HepG2 (cell line): ENCODE measurements around the gene PSMB8. TPM values are rescaled to one million over a fixed set of nuclear protein-coding genes. Genes with fewer than 3 reads are reported as not detected.
A peak's percentile ranks its signal among the peaks of the same experiment; 100 is the strongest.

ENCODE experiments used
- BHLHE40 ChIP-seq: IDR thresholded peaks from 2 replicates; pipeline ENCODE4 v1.6.1; 2011; ENCODE audit warnings: low read length, improper control_type of control experiment
- CAMTA2 ChIP-seq: sonication (generic); formaldehyde crosslinking; IDR thresholded peaks from 2 replicates; pipeline ENCODE4 v1.4.0; 2020; ENCODE audit warnings: mild to moderate bottlenecking, missing genetic modification reagents, borderline replicate concordance
- FOXA1 ChIP-seq, 2 experiments: fragments of 450-650 bp in 1 of 2; sonication (generic) in 1 of 2; formaldehyde crosslinking in 1 of 2; IDR thresholded peaks; 2 replicates each; pipeline versions ENCODE4 v1.4.0 to v1.6.1; 2016 to 2020; ENCODE audit warnings: missing genetic modification reagents in 1 of 2
- KAT7 ChIP-seq: IDR thresholded peaks from 2 replicates; pipeline ENCODE4 v1.6.1; 2018; ENCODE audit warnings: borderline replicate concordance, missing compliant biosample characterization
- KLF13 ChIP-seq: sonication (generic); formaldehyde crosslinking; IDR thresholded peaks from 2 replicates; pipeline ENCODE4 v1.4.0; 2020; ENCODE audit warnings: mild to moderate bottlenecking, missing genetic modification reagents
- NAIF1 ChIP-seq: sonication (generic); formaldehyde crosslinking; IDR thresholded peaks from 2 replicates; pipeline ENCODE4 v1.5.0; 2020; ENCODE audit warnings: mild to moderate bottlenecking, missing genetic modification reagents, borderline replicate concordance
- NKX3-1 ChIP-seq: sonication (generic); formaldehyde crosslinking; IDR thresholded peaks from 2 replicates; pipeline ENCODE4 v1.5.0; 2020; ENCODE audit warnings: missing genetic modification reagents
- PRMT3 ChIP-seq: sonication (generic); formaldehyde crosslinking; IDR thresholded peaks from 2 replicates; pipeline ENCODE4 v1.8.1; 2022; ENCODE audit warnings: low read depth, mild to moderate bottlenecking, moderate library complexity, missing genetic modification reagents, borderline replicate concordance
- RAD21 ChIP-seq: fragments of 450-650 bp; formaldehyde crosslinking; IDR thresholded peaks from 2 replicates; pipeline ENCODE4 v1.5.0; 2020; ENCODE audit warnings: mild to moderate bottlenecking
- TBP ChIP-seq: sonication (generic); formaldehyde crosslinking; IDR thresholded peaks from 2 replicates; pipeline ENCODE4 v1.5.0; 2020; ENCODE audit warnings: missing genetic modification reagents
- TP53 ChIP-seq: sonication (generic); formaldehyde crosslinking; conservative IDR thresholded peaks from 2 replicates; pipeline ENCODE4 v1.4.0; 2020; ENCODE audit warnings: missing genetic modification reagents
- ZNF441 ChIP-seq: sonication (generic); formaldehyde crosslinking; IDR thresholded peaks from 2 replicates; pipeline ENCODE4 v1.7.0; 2021; ENCODE audit warnings: missing genetic modification reagents, borderline replicate concordance
- ZNF589 ChIP-seq: sonication (generic); formaldehyde crosslinking; conservative IDR thresholded peaks from 2 replicates; pipeline ENCODE4 v1.8.0; 2022; ENCODE audit warnings: mild to moderate bottlenecking, moderate library complexity, missing genetic modification reagents
- ZNF615 ChIP-seq: sonication (generic); formaldehyde crosslinking; IDR thresholded peaks from 2 replicates; pipeline ENCODE4 v1.5.0; 2020; ENCODE audit warnings: mild to moderate bottlenecking, missing genetic modification reagents, borderline replicate concordance
- ZNF746 ChIP-seq: sonication (generic); formaldehyde crosslinking; IDR thresholded peaks from 2 replicates; pipeline ENCODE4 v1.8.0; 2022; ENCODE audit warnings: mild to moderate bottlenecking, missing genetic modification reagents
- ZNF768 ChIP-seq: sonication (generic); formaldehyde crosslinking; IDR thresholded peaks from 2 replicates; pipeline ENCODE4 v1.4.0; 2020; ENCODE audit warnings: missing genetic modification reagents
- ZNF83 ChIP-seq: sonication (generic); formaldehyde crosslinking; IDR thresholded peaks from 2 replicates; pipeline ENCODE4 v1.4.0; 2020; ENCODE audit warnings: missing genetic modification reagents, mild to moderate bottlenecking, borderline replicate concordance
- ZNF879 ChIP-seq: sonication (generic); formaldehyde crosslinking; IDR thresholded peaks from 2 replicates; pipeline ENCODE4 v1.8.1; 2023; ENCODE audit warnings: missing genetic modification reagents
- polyA plus RNA-seq, 8 experiments: library from polyadenylated mRNA; depleted of rRNA in 3 of 8; stranded (reverse) in 7 of 8; unstranded in 1 of 8; fragments of >200 nt; fragmentation: Illumina TruSeq in 4 of 8; extraction: Trizol in 4 of 8; gene quantifications; 2 replicates each; pipeline versions ENCODE4 v1.2.1 to v1.2.3, GENCODE V29; 2011 to 2016; ENCODE audit warnings: low read depth in 4 of 8, missing spikeins in 1 of 8, mixed read lengths in 1 of 8; ENCODE audit not compliant: insufficient read depth in 1 of 8
- total RNA-seq, 5 experiments: library from RNA; depleted of rRNA; stranded (reverse); fragments of >200 nt; fragmentation: Illumina TruSeq; extraction: Trizol; gene quantifications; 2 replicates each; pipeline ENCODE4 v1.2.3, GENCODE V29; 2016; ENCODE audit warnings: low read depth in 1 of 5
- TF ChIP-seq, protein P1 (sequence below): sonication (generic); formaldehyde crosslinking; IDR thresholded peaks from 2 replicates; pipeline ENCODE4 v1.4.0; 2020; ENCODE audit warnings: mild to moderate bottlenecking, missing genetic modification reagents
- TF ChIP-seq, protein P2 (sequence below): sonication (generic); formaldehyde crosslinking; IDR thresholded peaks from 2 replicates; pipeline ENCODE4 v1.8.1; 2023; ENCODE audit warnings: missing genetic modification reagents, mild to moderate bottlenecking, borderline replicate concordance
- TF ChIP-seq, protein P3 (sequence below): sonication (generic); formaldehyde crosslinking; IDR thresholded peaks from 2 replicates; pipeline ENCODE4 v1.5.0; 2020; ENCODE audit warnings: mild to moderate bottlenecking, missing genetic modification reagents, borderline replicate concordance
- TF ChIP-seq, protein P4 (sequence below): sonication (generic); formaldehyde crosslinking; IDR thresholded peaks from 2 replicates; pipeline ENCODE4 v1.4.0; 2020; ENCODE audit warnings: missing genetic modification reagents
- TF ChIP-seq, protein P5 (sequence below): sonication (generic); formaldehyde crosslinking; IDR thresholded peaks from 2 replicates; pipeline ENCODE4 v1.4.0; 2020; ENCODE audit warnings: mild to moderate bottlenecking, missing genetic modification reagents

The PSMB8 gene
- total and polyA plus RNA-seq, 2 of the 13 experiments (the other 11 are each of a cell fraction or from before 2014, with no cell fraction given): 30.7 to 64.7 TPM

DNA sequence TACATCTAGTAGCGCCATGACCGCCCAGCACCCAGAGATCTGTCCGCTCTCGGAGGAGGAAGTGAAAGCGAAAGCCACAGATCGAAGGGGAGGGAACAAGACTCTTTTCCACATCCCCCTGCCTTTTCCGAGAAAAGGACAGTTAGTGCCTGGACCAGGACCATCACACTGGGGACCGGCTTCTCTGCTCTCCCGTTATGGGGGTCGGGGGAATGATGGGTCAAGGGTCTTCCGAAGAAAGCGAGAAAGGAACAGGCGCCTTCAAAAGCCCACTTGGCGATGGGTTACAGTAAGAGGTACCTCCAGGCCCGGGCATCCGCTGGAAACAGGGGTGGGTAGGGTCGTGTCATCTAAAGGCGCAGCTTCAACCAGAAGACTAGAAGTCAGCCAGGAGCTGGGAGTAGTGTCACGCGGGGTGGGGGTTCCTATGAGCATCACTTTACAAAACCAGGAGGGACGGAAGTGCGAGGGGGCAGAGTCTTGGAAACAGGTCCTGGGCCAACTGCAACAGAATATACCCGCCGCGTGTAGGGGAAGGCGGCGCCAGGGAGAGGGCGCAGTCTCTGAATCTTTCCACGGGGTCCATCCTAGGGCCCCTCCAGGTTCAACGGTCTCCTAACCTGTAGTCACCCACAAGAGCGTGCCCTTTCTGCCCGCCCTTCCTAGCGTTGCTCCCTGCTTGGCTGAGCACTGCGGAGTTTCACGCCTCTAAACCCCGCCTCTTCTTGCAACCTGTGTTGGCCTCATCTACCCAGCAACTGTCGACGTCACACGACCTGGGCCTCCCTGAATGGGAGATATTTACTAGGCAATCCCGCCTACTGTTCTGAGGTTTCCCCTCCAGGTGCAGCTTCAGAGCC is at the start of gene PSMB8 (continued):
- TF ChIP-seq ZNF441 (CRISPR knock-in tag) (no peak), ZNF589 (no peak), KLF13 (CRISPR knock-in tag) (no peak), PRMT3 (CRISPR knock-in tag) (no peak), NKX3-1 (CRISPR knock-in tag) (peak; percentile 64; the same call in 1 of the 2 replicates), CAMTA2 (0 out of 2 replicates have a peak, but pooled peaks have one; percentile 75), KAT7 (CRISPR knock-in tag) (no peak), TBP (CRISPR knock-in tag) (no peak), ZNF83 (CRISPR knock-in tag) (no peak), ZNF615 (CRISPR knock-in tag) (no peak), RAD21 (CRISPR knock-in tag) (no peak), FOXA1 (IDR thresholded peaks at IDR 0.05) (no peak), FOXA1 (CRISPR knock-in tag; IDR thresholded peaks at IDR 0.05) (no peak; the same call in 1 of the 2 replicates), ZNF768 (CRISPR knock-in tag) (no peak; the same call in 1 of the 2 replicates), TP53 (CRISPR knock-in tag) (peak; percentile 29; the same call in 1 of the 2 replicates), BHLHE40 (peak; percentile 69; the same call in 1 of the 2 replicates), ZNF746 (CRISPR knock-in tag) (peak; percentile 27; the same call in 1 of the 2 replicates), ZNF879 (CRISPR knock-in tag) (no peak), NAIF1 (CRISPR knock-in tag) (peak; percentile 33; the same call in 1 of the 2 replicates)
- TF ChIP-seq, protein P1, sequence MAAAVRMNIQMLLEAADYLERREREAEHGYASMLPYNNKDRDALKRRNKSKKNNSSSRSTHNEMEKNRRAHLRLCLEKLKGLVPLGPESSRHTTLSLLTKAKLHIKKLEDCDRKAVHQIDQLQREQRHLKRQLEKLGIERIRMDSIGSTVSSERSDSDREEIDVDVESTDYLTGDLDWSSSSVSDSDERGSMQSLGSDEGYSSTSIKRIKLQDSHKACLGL (CRISPR knock-in tag): peak; percentile 52; the same call in 1 of the 2 replicates
- TF ChIP-seq, protein P2, sequence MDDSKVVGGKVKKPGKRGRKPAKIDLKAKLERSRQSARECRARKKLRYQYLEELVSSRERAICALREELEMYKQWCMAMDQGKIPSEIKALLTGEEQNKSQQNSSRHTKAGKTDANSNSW (CRISPR knock-in tag): no peak
- TF ChIP-seq, protein P3, sequence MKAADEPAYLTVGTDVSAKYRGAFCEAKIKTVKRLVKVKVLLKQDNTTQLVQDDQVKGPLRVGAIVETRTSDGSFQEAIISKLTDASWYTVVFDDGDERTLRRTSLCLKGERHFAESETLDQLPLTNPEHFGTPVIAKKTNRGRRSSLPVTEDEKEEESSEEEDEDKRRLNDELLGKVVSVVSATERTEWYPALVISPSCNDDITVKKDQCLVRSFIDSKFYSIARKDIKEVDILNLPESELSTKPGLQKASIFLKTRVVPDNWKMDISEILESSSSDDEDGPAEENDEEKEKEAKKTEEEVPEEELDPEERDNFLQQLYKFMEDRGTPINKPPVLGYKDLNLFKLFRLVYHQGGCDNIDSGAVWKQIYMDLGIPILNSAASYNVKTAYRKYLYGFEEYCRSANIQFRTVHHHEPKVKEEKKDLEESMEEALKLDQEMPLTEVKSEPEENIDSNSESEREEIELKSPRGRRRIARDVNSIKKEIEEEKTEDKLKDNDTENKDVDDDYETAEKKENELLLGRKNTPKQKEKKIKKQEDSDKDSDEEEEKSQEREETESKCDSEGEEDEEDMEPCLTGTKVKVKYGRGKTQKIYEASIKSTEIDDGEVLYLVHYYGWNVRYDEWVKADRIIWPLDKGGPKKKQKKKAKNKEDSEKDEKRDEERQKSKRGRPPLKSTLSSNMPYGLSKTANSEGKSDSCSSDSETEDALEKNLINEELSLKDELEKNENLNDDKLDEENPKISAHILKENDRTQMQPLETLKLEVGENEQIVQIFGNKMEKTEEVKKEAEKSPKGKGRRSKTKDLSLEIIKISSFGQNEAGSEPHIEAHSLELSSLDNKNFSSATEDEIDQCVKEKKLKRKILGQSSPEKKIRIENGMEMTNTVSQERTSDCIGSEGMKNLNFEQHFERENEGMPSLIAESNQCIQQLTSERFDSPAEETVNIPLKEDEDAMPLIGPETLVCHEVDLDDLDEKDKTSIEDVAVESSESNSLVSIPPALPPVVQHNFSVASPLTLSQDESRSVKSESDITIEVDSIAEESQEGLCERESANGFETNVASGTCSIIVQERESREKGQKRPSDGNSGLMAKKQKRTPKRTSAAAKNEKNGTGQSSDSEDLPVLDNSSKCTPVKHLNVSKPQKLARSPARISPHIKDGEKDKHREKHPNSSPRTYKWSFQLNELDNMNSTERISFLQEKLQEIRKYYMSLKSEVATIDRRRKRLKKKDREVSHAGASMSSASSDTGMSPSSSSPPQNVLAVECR (CRISPR knock-in tag): peak; percentile 52; the same call in 1 of the 2 replicates
- TF ChIP-seq, protein P4, sequence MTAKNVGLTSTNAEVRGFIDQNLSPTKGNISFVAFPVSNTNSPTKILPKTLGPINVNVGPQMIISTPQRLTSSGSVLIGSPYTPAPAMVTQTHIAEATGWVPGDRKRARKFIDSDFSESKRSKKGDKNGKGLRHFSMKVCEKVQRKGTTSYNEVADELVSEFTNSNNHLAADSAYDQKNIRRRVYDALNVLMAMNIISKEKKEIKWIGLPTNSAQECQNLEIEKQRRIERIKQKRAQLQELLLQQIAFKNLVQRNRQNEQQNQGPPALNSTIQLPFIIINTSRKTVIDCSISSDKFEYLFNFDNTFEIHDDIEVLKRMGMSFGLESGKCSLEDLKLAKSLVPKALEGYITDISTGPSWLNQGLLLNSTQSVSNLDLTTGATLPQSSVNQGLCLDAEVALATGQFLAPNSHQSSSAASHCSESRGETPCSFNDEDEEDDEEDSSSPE (CRISPR knock-in tag): peak; percentile 62
- TF ChIP-seq, protein P5, sequence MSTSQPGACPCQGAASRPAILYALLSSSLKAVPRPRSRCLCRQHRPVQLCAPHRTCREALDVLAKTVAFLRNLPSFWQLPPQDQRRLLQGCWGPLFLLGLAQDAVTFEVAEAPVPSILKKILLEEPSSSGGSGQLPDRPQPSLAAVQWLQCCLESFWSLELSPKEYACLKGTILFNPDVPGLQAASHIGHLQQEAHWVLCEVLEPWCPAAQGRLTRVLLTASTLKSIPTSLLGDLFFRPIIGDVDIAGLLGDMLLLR (CRISPR knock-in tag): no peak
